ENCODE measurements around the gene EXOSC3.
A peak's percentile ranks its signal among the peaks of the same experiment; 100 is the strongest.
"Not testable (repeated sequence)": the region's sequence is repeated elsewhere in the genome, so short reads cannot be mapped to it uniquely, and the experiment has no call there.

Gene EXOSC3

DNA sequence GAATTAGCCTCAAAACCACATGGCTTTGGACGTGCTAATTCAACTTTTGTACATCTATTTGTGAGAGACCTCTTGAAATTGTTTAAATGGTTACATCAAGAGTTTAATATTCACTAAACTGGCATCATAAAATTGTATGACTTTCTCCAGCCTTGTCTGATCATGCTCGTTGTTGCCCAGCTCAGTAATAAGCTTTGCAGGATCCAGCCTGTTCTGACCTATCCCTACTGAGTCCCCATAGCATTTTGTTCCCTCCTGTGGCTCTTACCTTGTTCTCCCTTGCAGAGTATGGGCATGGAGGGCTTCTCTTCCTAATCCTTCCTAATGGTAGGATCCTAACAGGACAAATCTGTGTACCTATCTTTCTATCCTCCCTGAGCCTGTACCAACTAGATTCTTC lies 6.3 kb downstream of the EXOSC3 start:
- no peak for DNase-seq

DNA sequence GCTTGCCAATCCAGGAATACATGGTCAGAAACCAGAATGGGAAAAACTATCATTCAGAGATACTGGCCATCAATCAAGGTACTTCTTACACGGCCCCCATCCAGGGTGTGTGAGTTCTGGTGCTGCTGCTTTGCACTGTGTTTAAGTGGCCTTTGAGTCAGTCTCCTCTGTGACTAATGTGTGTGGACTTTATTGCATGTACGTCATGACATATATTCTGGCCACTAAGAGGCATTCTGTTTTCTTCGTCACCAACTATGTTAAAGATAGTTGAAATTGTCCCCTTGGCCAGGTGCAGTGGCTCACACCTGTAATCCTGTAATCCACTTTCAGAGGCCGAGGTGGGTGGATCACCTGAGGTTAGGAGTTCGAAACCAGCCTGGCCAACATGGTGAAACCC lies 8.5 kb downstream of the EXOSC3 start:
- DNase-seq: no peak

DNA sequence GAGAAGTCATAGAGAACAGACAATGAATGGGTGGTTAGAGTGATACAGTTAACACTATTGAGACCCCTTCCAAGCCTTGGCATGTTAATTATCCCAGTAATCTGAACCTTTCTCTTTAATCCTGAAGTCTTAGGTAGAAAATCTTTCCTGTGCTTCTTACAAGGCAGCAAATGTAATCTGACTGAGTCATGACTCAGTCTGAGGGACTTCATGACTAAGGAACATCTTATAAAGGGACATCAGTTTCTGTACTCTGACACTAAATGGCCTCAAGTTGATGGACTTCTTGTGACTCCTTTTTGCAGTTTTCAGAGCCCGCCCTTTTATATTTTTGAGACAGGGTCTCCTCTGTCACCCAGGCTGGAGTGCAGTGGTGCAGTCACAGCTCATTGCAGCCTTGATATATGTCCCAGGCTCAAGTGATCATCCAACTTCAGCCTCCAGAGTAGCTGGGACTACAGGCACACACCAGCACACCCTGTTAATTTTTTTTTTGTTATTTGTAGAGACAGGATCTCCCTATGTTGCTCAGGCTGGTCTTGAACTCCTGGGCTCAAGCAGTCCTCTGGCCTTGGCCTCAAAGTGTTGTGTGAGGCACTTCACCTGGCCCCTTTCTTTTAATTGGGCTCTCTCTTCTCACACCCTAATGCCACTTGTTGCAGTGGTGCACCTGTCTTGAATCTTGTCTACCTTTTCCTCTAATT lies 9.5 kb downstream of the EXOSC3 start:
- DNase-seq: no peak

- DNase-seq: no peak
Observed at GRCh38 chr9:37769995-37770394, 14.9 kb downstream of the EXOSC3 start.

DNA sequence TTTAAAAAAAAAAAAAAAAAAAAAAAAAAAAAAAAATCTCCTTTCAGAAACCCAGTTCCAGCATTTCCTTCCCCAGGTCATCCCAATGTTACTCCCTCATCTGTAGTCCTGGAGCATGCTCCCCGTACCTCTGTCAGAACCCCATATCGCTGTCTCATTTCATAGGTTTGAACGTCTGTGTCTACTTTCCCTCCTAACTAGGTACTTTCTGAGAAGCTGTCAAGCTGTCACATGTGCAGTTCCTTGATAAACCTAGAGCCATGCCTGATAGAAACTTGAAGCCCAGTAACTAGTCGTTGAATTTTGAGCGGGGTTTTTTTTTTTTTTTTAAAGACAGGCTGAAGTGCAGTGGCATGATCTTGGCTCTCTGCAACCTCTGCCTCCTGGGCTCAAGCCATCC lies 15.6 kb downstream of the EXOSC3 start:
- DNase-seq: no peak

- not testable (repeated sequence) for DNase-seq
Observed at GRCh38 chr9:37765263-37765662, 19.6 kb downstream of the EXOSC3 start.

GRCh38 chr9:37761511-37761910 lies 23.4 kb downstream of the EXOSC3 start:
- no peak for DNase-seq

DNA sequence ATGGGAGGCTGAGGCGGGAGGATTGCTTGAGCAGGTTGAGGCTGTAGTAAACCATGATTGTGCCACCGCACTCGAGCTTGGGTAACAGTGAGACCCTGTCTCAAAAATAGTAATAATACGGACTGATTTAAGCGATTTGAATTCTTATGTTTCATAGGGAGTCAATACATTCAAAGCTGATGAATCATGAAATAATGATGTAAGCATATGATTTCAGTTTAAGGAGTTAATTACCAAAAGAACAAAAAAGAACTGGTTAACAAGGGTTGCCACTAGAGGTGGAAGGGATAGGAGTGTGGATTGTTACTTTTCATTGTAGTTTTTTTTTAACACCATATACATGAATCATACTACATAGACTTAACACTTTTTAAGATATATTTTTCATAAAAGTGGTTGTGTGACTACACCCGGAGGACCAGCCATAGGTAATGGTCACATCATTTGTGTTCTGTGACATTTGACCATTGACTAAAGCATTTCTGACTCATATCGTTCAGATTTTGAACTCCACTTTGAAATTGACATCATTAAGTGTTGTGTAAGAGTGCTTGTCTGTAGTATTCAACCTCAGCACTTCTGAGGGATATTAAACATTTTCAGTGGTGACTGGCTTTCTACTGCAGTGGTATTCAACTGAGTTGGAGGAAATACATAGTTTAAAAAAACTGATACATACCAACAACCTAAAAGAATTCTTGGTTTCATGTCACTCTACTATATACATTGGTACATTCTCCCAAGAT lies 24.3 kb downstream of the EXOSC3 start:
- no peak for DNase-seq

DNA sequence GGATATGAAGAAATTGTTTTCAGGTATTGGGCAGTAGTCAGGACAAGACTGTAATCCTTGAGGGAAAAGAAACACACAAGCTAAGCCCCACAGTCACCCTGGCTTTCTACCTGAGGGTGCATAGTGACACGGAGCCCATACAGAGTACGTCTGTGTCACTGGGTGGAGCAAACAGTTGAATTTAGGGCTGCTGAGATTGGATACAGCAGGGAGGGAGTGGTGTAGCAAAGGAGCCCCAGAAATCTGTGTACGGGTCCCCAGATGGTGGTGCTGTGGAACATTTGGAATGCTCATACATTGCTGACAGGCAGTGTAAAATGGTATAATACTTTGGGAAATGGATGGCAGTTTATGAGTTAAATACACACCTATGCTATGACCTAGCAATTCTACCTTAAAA lies 26.1 kb downstream of the EXOSC3 start:
- no peak for DNase-seq

DNA sequence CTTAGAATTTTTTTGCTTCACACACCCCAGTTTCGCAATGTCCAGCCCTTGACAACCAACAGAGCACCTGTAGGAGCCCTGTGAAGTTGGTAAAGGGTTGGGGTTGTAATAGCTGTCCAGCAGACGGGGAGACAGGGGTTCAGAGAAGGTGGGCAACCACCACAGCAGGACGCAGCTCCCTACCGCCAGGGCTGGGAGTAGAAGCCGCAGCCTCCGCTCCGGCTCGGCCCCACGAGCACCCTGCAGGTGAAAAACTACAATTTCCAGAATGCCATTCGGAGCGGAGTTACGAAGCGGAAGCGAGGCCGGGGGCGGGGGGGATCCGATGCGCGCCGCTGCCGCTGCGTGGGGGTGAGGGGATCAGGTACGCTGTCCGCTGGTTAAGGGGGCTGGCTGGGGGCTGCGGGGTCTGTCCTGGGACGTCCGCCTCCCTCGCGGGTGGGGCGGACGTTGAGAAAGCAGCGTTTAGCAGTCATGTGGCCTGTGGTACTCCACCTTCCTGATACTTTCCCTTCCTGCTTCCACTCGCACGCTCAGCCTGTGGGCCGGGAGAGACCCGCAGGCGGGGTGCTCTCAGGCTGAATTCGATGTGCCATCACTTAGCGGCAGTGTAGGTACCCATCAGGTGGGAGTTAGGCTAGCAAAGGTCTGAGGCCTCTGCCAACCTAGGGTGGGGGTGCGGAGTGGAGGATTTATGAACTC lies 31.2 kb downstream of the EXOSC3 start, which contains the start of gene TRMT10B:
TSS of gene TRMT10B (plus strand) at position 317 of the 702 bp plus-strand sequence. CDS start 8,127 bp downstream, outside the sequence.
- peak; percentile 65 for DNase-seq

- no peak for DNase-seq
Observed at GRCh38 chr9:37752642-37753488, 32.0 kb downstream of the EXOSC3 start.

DNA sequence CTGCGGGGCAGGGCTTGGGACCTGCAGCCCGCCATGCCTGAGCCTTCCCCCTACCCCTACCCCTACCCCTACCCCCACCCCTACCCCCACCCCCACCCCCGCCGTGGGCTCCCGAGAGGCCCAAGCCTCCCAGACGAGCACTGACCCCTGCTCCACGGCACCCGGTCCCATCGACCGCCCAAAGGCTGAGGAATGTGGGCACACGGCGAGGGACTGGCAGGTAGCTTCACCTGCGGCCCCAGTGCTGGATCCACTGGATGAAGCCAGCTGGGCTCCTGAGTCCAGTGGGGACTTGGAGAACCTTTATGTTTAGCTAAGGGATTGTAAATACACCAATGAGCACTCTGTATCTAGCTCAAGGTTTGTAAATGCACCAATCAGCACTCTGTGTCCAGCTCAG lies 32.8 kb downstream of the EXOSC3 start:
- DNase-seq: not testable (repeated sequence)

GRCh38 chr9:37751704-37752103 lies 33.2 kb downstream of the EXOSC3 start:
- DNase-seq: not testable (repeated sequence)

DNA sequence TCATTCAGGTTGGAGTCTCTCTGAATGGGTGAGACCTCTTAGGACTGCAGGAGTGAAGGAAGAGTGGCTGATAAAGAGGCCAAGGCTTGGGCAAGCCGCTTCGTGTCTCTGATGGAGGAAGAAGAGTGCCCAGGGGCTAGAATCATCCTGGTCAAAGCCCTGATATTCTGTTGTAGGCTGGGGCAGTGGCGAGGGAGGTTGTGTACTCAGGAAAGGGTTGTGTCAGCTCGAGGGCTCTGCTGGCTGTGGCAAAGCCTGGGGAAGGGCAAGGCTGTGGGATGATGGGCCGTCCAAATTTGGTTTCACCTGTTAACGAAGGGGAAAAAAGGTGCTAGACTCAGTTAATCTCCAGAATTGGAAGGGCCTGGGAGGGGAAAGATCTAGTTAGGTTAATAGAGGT lies 33.7 kb downstream of the EXOSC3 start:
- DNase-seq: no peak

GRCh38 chr9:37749129-37749528 lies 35.7 kb downstream of the EXOSC3 start:
- no peak for DNase-seq

GRCh38 chr9:37747271-37747753 lies 37.6 kb downstream of the EXOSC3 start:
- DNase-seq: peak; percentile 16

- DNase-seq: no peak
Observed at GRCh38 chr9:37746448-37747270, 38.2 kb downstream of the EXOSC3 start.

DNA sequence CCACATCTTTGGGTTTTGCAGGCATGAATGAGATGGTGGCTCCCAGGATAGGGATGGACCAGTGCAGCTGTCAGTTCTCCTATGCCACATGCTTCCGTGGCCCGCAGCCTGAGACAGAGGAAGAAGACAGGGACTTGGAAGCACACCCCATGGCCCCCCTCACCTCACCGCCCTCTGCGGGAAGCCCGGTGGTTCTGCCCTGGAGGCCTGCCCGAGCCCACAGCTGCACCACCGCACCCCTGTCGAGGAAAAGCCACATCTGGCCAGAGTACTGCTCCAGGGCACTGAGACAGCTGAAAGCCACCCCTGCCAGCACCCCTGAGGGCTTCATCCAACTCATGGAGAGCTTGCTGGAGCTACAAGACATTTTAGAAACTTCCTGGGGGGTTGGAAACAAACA lies 38.9 kb downstream of the EXOSC3 start:
- DNase-seq: no peak

GRCh38 chr9:37740631-37741328 lies 44.1 kb downstream of the EXOSC3 start:
- DNase-seq: no peak

DNA sequence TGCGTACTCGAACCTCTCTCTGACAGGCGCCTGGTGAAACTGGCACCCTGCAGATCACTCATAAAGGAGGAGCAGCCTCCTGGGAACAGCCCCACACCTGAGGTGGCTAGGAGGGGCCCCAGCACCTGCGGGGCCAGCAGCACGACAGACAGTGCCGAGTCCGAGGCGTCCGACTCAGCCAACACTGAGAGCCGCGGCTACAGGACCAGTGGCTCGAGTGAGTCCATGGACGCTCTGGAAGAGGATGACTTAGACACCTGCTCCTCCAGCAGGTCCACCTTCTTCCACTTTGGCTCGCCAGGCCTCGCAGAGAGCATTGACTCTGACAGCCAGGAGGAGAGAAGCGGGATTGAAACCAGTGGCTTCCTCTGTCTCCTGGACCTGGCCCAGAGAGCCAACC lies 44.7 kb downstream of the EXOSC3 start:
- no peak for DNase-seq

DNA sequence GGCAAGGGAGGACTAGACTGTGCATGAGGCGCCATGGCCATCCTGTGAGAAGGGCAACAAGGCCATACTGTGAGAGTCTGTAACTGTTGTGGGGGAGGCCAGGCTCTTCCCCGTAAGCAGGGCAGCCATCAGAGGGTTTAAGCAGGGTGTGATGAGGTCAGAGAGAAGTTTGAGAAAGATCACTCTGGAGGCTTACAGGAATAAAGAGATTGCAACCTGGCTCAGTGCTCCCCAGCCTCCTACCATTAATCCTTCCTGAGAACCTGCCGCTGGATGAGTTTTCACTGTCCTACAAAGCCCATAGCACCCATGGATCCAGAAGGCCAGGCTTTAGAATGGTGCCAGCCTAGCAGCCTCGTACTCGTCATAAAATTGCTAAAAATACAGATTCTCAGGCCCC lies 45.6 kb downstream of the EXOSC3 start:
- no peak for DNase-seq

All from right kidney (tissue), 1 donor.